ENCODE measurements around the gene VPS29. TPM values are rescaled to one million over a fixed set of nuclear protein-coding genes. Genes with fewer than 3 reads are reported as not detected.
A peak's percentile ranks its signal among the peaks of the same experiment; 100 is the strongest.

Gene VPS29
- total and polyA plus RNA-seq, 9 of the 15 experiments (the other 6 are each of a cell fraction or from before 2014, with no cell fraction given), result 85.8 to 638 (median 272) TPM

DNA sequence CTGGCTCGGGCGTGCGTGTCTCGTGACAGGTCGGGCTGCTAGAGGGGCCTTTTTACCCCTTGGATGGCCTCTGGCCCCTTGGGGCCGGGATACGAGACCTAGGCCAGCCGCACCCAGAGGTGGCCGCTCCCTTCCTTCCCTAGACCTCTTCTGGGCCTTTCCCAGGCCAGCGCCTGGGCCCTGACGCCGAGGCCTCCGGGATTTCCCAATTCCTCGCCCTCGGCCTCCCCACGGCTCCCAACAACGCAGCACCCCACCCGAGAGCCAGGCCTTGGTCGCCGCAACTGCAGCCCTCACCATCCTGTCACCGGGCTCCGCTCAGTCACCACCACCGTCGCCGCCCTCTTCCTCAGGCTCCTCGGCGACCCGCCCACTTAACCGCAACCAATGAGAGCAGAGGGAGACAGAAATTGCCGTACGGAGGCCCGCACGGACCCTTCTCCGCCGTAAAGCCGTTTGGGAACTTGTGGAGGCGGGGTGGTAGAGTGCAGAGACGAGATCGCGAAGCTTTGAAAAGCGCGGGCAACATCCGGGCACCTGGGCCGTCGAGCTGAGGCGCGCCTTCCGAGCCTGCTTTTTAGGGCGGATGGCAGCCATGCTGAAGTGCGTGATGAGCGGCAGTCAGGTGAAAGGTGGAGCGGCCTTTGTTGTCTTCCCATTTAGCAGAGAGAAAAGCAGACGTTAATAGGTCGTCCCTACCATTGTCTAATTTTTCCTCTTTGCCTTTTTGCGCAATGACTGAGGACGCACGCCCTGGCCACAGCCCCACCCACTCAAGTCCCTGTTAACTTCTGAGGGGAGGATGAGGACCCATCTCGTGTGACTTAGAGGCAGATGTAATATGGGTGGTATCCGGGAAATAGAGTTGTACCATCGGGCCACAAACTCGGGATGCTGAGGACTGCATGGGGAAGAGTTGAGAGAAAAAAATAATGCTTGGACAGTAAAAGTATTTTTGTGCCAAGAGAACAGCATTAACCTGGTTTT, at the start of gene VPS29, which contains the start of gene RAD9B (continued):
- TF ChIP-seq, protein P1, sequence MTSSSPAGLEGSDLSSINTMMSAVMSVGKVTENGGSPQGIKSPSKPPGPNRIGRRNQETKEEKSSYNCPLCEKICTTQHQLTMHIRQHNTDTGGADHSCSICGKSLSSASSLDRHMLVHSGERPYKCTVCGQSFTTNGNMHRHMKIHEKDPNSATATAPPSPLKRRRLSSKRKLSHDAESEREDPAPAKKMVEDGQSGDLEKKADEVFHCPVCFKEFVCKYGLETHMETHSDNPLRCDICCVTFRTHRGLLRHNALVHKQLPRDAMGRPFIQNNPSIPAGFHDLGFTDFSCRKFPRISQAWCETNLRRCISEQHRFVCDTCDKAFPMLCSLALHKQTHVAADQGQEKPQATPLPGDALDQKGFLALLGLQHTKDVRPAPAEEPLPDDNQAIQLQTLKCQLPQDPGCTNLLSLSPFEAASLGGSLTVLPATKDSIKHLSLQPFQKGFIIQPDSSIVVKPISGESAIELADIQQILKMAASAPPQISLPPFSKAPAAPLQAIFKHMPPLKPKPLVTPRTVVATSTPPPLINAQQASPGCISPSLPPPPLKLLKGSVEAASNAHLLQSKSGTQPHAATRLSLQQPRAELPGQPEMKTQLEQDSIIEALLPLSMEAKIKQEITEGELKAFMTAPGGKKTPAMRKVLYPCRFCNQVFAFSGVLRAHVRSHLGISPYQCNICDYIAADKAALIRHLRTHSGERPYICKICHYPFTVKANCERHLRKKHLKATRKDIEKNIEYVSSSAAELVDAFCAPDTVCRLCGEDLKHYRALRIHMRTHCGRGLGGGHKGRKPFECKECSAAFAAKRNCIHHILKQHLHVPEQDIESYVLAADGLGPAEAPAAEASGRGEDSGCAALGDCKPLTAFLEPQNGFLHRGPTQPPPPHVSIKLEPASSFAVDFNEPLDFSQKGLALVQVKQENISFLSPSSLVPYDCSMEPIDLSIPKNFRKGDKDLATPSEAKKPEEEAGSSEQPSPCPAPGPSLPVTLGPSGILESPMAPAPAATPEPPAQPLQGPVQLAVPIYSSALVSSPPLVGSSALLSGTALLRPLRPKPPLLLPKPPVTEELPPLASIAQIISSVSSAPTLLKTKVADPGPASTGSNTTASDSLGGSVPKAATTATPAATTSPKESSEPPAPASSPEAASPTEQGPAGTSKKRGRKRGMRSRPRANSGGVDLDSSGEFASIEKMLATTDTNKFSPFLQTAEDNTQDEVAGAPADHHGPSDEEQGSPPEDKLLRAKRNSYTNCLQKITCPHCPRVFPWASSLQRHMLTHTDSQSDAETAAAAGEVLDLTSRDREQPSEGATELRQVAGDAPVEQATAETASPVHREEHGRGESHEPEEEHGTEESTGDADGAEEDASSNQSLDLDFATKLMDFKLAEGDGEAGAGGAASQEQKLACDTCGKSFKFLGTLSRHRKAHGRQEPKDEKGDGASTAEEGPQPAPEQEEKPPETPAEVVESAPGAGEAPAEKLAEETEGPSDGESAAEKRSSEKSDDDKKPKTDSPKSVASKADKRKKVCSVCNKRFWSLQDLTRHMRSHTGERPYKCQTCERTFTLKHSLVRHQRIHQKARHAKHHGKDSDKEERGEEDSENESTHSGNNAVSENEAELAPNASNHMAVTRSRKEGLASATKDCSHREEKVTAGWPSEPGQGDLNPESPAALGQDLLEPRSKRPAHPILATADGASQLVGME (CRISPR knock-in tag; IDR thresholded peaks at IDR 0.05), result peak; percentile 75
- no peak for TF ChIP-seq LARP7 (IDR thresholded peaks at IDR 0.05)
- peak; percentile 73; the same call in 1 of the 2 replicates for TF ChIP-seq PML (IDR thresholded peaks at IDR 0.05; ENCODE audit: low read length)
- no peak for TF ChIP-seq PPARD (CRISPR knock-in tag; IDR thresholded peaks at IDR 0.05)
- TF ChIP-seq, protein P2, sequence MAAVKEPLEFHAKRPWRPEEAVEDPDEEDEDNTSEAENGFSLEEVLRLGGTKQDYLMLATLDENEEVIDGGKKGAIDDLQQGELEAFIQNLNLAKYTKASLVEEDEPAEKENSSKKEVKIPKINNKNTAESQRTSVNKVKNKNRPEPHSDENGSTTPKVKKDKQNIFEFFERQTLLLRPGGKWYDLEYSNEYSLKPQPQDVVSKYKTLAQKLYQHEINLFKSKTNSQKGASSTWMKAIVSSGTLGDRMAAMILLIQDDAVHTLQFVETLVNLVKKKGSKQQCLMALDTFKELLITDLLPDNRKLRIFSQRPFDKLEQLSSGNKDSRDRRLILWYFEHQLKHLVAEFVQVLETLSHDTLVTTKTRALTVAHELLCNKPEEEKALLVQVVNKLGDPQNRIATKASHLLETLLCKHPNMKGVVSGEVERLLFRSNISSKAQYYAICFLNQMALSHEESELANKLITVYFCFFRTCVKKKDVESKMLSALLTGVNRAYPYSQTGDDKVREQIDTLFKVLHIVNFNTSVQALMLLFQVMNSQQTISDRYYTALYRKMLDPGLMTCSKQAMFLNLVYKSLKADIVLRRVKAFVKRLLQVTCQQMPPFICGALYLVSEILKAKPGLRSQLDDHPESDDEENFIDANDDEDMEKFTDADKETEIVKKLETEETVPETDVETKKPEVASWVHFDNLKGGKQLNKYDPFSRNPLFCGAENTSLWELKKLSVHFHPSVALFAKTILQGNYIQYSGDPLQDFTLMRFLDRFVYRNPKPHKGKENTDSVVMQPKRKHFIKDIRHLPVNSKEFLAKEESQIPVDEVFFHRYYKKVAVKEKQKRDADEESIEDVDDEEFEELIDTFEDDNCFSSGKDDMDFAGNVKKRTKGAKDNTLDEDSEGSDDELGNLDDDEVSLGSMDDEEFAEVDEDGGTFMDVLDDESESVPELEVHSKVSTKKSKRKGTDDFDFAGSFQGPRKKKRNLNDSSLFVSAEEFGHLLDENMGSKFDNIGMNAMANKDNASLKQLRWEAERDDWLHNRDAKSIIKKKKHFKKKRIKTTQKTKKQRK (IDR thresholded peaks at IDR 0.05; ENCODE audit: borderline replicate concordance, low read depth, low read length), result no peak
- TF ChIP-seq, protein P3, sequence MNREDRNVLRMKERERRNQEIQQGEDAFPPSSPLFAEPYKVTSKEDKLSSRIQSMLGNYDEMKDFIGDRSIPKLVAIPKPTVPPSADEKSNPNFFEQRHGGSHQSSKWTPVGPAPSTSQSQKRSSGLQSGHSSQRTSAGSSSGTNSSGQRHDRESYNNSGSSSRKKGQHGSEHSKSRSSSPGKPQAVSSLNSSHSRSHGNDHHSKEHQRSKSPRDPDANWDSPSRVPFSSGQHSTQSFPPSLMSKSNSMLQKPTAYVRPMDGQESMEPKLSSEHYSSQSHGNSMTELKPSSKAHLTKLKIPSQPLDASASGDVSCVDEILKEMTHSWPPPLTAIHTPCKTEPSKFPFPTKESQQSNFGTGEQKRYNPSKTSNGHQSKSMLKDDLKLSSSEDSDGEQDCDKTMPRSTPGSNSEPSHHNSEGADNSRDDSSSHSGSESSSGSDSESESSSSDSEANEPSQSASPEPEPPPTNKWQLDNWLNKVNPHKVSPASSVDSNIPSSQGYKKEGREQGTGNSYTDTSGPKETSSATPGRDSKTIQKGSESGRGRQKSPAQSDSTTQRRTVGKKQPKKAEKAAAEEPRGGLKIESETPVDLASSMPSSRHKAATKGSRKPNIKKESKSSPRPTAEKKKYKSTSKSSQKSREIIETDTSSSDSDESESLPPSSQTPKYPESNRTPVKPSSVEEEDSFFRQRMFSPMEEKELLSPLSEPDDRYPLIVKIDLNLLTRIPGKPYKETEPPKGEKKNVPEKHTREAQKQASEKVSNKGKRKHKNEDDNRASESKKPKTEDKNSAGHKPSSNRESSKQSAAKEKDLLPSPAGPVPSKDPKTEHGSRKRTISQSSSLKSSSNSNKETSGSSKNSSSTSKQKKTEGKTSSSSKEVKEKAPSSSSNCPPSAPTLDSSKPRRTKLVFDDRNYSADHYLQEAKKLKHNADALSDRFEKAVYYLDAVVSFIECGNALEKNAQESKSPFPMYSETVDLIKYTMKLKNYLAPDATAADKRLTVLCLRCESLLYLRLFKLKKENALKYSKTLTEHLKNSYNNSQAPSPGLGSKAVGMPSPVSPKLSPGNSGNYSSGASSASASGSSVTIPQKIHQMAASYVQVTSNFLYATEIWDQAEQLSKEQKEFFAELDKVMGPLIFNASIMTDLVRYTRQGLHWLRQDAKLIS (CRISPR knock-in tag; IDR thresholded peaks at IDR 0.05), result peak; percentile 98
- TF ChIP-seq, protein P4, sequence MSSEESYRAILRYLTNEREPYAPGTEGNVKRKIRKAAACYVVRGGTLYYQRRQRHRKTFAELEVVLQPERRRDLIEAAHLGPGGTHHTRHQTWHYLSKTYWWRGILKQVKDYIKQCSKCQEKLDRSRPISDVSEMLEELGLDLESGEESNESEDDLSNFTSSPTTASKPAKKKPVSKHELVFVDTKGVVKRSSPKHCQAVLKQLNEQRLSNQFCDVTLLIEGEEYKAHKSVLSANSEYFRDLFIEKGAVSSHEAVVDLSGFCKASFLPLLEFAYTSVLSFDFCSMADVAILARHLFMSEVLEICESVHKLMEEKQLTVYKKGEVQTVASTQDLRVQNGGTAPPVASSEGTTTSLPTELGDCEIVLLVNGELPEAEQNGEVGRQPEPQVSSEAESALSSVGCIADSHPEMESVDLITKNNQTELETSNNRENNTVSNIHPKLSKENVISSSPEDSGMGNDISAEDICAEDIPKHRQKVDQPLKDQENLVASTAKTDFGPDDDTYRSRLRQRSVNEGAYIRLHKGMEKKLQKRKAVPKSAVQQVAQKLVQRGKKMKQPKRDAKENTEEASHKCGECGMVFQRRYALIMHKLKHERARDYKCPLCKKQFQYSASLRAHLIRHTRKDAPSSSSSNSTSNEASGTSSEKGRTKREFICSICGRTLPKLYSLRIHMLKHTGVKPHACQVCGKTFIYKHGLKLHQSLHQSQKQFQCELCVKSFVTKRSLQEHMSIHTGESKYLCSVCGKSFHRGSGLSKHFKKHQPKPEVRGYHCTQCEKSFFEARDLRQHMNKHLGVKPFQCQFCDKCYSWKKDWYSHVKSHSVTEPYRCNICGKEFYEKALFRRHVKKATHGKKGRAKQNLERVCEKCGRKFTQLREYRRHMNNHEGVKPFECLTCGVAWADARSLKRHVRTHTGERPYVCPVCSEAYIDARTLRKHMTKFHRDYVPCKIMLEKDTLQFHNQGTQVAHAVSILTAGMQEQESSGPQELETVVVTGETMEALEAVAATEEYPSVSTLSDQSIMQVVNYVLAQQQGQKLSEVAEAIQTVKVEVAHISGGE (CRISPR knock-in tag; IDR thresholded peaks at IDR 0.05), result peak in 1 of 3 experiments; percentile 77; a peak in 2 of 6 replicates

Data from K562 (cell line).